SK-N-SH treated with all-trans-retinoic acid at 6 μM for 48 hours (cell line): ENCODE results near the gene DIDO1.
"Not testable (repeated sequence)": the region's sequence is repeated elsewhere in the genome, so short reads cannot be mapped to it uniquely, and the experiment has no call there.

Source experiments
- ATAC-seq: fragments of 200-7000 bp; cut with Tn5 transposase; 3 replicates; pipeline ENCODE4 v1.9.1; 2020; ENCODE audit warnings: mild to moderate bottlenecking, moderate library complexity
- ARNTL ChIP-seq: fragments of 450-650 bp; formaldehyde crosslinking; IDR thresholded peaks from 2 replicates; pipeline ENCODE4 v1.5.0; 2020; ENCODE audit warnings: low read depth, mild to moderate bottlenecking, moderate library complexity, borderline replicate concordance
- BACH2 ChIP-seq: fragments of 250-450 bp; sonication (Bioruptor Pico); IDR thresholded peaks from 2 replicates; pipeline ENCODE4 v1.9.0; 2021; ENCODE audit warnings: mild to moderate bottlenecking, borderline replicate concordance
- CREB5 ChIP-seq: fragments of 250-450 bp; sonication (Bioruptor Pico); IDR thresholded peaks from 2 replicates; pipeline ENCODE4 v1.5.1; 2020; ENCODE audit warnings: low read depth, mild to moderate bottlenecking, moderate library complexity
- CSDC2 ChIP-seq: fragments of 250-450 bp; sonication (Bioruptor Pico); IDR thresholded peaks from 2 replicates; pipeline ENCODE4 v1.5.0; 2020; ENCODE audit warnings: mild to moderate bottlenecking, moderate library complexity
- CSRNP3 ChIP-seq: fragments of 250-450 bp; sonication (Bioruptor Pico); IDR thresholded peaks from 2 replicates; pipeline ENCODE4 v1.5.1; 2021; ENCODE audit warnings: mild to moderate bottlenecking, moderate library complexity
- ESRRG ChIP-seq: fragments of 250-450 bp; sonication (Bioruptor Pico); IDR thresholded peaks from 2 replicates; pipeline ENCODE4 v1.6.1; 2021; ENCODE audit warnings: mild to moderate bottlenecking
- GLIS3 ChIP-seq: fragments of 250-450 bp; sonication (Bioruptor Pico); IDR thresholded peaks from 2 replicates; pipeline ENCODE4 v1.5.0; 2020; ENCODE audit warnings: mild to moderate bottlenecking, moderate library complexity
- ISL1 ChIP-seq: fragments of 250-450 bp; sonication (Bioruptor Pico); IDR thresholded peaks from 2 replicates; pipeline ENCODE4 v2.1.2; 2022; ENCODE audit warnings: mild to moderate bottlenecking, moderate library complexity
- OSR1 ChIP-seq: fragments of 250-450 bp; sonication (Bioruptor Pico); IDR thresholded peaks from 2 replicates; pipeline ENCODE4 v1.8.0; 2022; ENCODE audit warnings: moderate library complexity, mild to moderate bottlenecking, inconsistent platforms
- PATZ1 ChIP-seq: fragments of 250-450 bp; sonication (Bioruptor Pico); IDR thresholded peaks from 2 replicates; pipeline ENCODE4 v1.8.0; 2020; ENCODE audit warnings: mild to moderate bottlenecking, moderate library complexity, borderline replicate concordance
- POU6F1 ChIP-seq: fragments of 250-450 bp; sonication (Bioruptor Pico); IDR thresholded peaks from 2 replicates; pipeline ENCODE4 v1.8.0; 2021; ENCODE audit warnings: low read depth, mild to moderate bottlenecking, moderate library complexity, borderline replicate concordance
- PPARA ChIP-seq: fragments of 250-450 bp; sonication (Bioruptor Pico); IDR thresholded peaks from 2 replicates; pipeline ENCODE4 v1.5.0; 2020; ENCODE audit warnings: mild to moderate bottlenecking, borderline replicate concordance
- RARB ChIP-seq: fragments of 250-450 bp; sonication (Bioruptor Pico); IDR thresholded peaks from 2 replicates; pipeline ENCODE4 v1.8.0; 2021; ENCODE audit warnings: mild to moderate bottlenecking, moderate library complexity
- TCF4 ChIP-seq: fragments of 250-450 bp; sonication (Bioruptor Pico); IDR thresholded peaks from 2 replicates; pipeline ENCODE4 v1.8.0; 2021; ENCODE audit warnings: mild to moderate bottlenecking, moderate library complexity, borderline replicate concordance
- TOX ChIP-seq: fragments of 250-450 bp; sonication (Bioruptor Pico); IDR thresholded peaks from 2 replicates; pipeline ENCODE4 v1.8.0; 2021; ENCODE audit warnings: mild to moderate bottlenecking, moderate library complexity, borderline replicate concordance
- TSHZ2 ChIP-seq: fragments of 250-450 bp; sonication (Bioruptor Pico); IDR thresholded peaks from 2 replicates; pipeline ENCODE4 v1.5.0; 2020; ENCODE audit warnings: mild to moderate bottlenecking, moderate library complexity
- ZC3H10 ChIP-seq: fragments of 250-450 bp; sonication (Bioruptor Pico); IDR thresholded peaks from 2 replicates; pipeline ENCODE4 v1.5.1; 2021; ENCODE audit warnings: mild to moderate bottlenecking, moderate library complexity
- ZFP3 ChIP-seq: fragments of 250-450 bp; sonication (Bioruptor Pico); IDR thresholded peaks from 2 replicates; pipeline ENCODE4 v1.5.0; 2020; ENCODE audit warnings: mild to moderate bottlenecking, moderate library complexity
- ZFP30 ChIP-seq: fragments of 450-650 bp; formaldehyde crosslinking; IDR thresholded peaks from 2 replicates; pipeline ENCODE4 v1.5.0; 2022; ENCODE audit warnings: mild to moderate bottlenecking, moderate library complexity
- ZNF565 ChIP-seq: fragments of 450-650 bp; formaldehyde crosslinking; conservative IDR thresholded peaks from 2 replicates; pipeline ENCODE4 v1.5.0; 2020; ENCODE audit warnings: low read depth, mild to moderate bottlenecking, moderate library complexity
- ZNF70 ChIP-seq: fragments of 450-650 bp; formaldehyde crosslinking; IDR thresholded peaks from 2 replicates; pipeline ENCODE4 v1.5.0; 2020; ENCODE audit warnings: mild to moderate bottlenecking, moderate library complexity

Gene DIDO1

GRCh38 chr20:62855120-62855519 lies 71.2 kb downstream of the DIDO1 start (continued):
- TF ChIP-seq TSHZ2 (no peak), ZFP3 (CRISPR knock-in tag) (no peak), TCF4 (CRISPR knock-in tag) (no peak)

GRCh38 chr20:62854121-62854520 lies 72.2 kb downstream of the DIDO1 start:
- TF ChIP-seq ZNF70, result no peak
- no peak for TF ChIP-seq TOX (CRISPR knock-in tag)
- TF ChIP-seq POU6F1, result no peak
- TF ChIP-seq ZNF565 (CRISPR knock-in tag), result no peak
- no peak for TF ChIP-seq PATZ1 (CRISPR knock-in tag)
- TF ChIP-seq ESRRG (CRISPR knock-in tag), result no peak
- TF ChIP-seq PPARA, result no peak
- TF ChIP-seq ZC3H10, result no peak
- no peak for TF ChIP-seq RARB
- TF ChIP-seq OSR1 (CRISPR knock-in tag), result no peak
- TF ChIP-seq CREB5 (CRISPR knock-in tag), result no peak
- no peak for TF ChIP-seq ARNTL (CRISPR knock-in tag)
- TF ChIP-seq CSRNP3, result no peak
- TF ChIP-seq ZFP3 (CRISPR knock-in tag), result no peak
- no peak for TF ChIP-seq CSDC2 (CRISPR knock-in tag)
- TF ChIP-seq ZFP30 (CRISPR knock-in tag), result no peak
- TF ChIP-seq GLIS3 (CRISPR knock-in tag), result no peak
- no peak for TF ChIP-seq ISL1 (CRISPR knock-in tag)
- no peak for ATAC-seq

- not testable (repeated sequence) for ATAC-seq
Measured at GRCh38 chr20:62853304-62853703, 73.0 kb downstream of the DIDO1 start.

- ATAC-seq, result no peak
- TF ChIP-seq PPARA (no peak), ZNF565 (CRISPR knock-in tag) (no peak), CREB5 (CRISPR knock-in tag) (no peak), TCF4 (CRISPR knock-in tag) (no peak), OSR1 (CRISPR knock-in tag) (no peak), CSDC2 (CRISPR knock-in tag) (no peak), ZFP30 (CRISPR knock-in tag) (no peak), BACH2 (CRISPR knock-in tag) (no peak), ZC3H10 (no peak), TOX (CRISPR knock-in tag) (no peak), ZFP3 (CRISPR knock-in tag) (no peak), CSRNP3 (no peak), POU6F1 (no peak), RARB (no peak)
Measured at GRCh38 chr20:62852841-62853240, 73.5 kb downstream of the DIDO1 start.
